ENCODE data around the gene FASTK. TPM values are rescaled to one million over a fixed set of nuclear protein-coding genes. Genes with fewer than 3 reads are reported as not detected.
"Not testable (repeated sequence)": the region's sequence is repeated elsewhere in the genome, so short reads cannot be mapped to it uniquely, and the experiment has no call there.

FASTK gene
- total RNA-seq, 1 donor = 87.6 TPM

DNA sequence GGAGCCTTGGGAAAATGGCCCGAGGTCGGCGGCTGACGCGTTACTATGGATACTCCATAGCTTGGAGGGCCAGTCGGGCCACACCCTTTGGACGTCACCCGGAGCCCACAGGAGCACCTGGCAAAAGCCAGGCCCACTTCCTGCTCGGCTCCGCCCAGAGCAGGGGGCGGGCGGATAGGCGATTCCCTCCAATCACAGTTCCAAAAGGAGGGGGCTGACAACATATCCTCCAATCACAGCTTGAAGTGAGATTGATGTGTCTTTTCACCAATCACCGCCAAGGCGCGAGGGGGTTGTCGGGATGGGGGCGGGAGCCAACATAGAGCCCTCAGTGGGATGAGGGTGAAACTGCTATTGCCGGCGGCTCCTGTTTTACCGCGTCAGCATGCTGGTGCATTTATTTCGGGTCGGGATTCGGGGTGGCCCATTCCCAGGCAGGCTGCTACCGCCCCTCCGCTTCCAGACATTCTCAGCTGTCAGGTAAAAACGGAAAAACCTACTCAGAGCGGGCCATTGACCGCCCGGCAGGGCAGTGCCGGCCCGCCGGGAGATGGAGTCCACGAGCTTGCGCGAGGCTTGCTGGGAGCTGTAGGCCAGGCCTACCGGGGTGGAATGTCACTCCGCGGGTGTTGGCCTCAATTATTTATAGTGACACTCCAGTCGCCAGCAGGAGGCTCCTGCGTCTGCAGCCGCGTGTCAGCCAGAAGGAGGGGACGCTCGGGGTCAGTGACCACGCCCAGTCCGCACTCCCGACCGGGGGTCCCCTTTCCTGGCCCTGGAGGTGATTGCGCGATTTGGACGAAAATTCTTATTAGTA, 52.3 kb downstream of the FASTK start, which contains the start of gene ABCB8:
TSS of gene ABCB8 (plus strand) at position 320 of the 817 bp plus-strand sequence. CDS start at position 386, 66 bp downstream.
- no peaks in the 10 kb centered on the region for H3K36me3 ChIP-seq (ENCODE audit: insufficient read depth, low read length)
- peak within 1 kb of the TSS; percentile 92 for H2AFZ ChIP-seq (ENCODE audit: low read length)
- TF ChIP-seq, protein P1, sequence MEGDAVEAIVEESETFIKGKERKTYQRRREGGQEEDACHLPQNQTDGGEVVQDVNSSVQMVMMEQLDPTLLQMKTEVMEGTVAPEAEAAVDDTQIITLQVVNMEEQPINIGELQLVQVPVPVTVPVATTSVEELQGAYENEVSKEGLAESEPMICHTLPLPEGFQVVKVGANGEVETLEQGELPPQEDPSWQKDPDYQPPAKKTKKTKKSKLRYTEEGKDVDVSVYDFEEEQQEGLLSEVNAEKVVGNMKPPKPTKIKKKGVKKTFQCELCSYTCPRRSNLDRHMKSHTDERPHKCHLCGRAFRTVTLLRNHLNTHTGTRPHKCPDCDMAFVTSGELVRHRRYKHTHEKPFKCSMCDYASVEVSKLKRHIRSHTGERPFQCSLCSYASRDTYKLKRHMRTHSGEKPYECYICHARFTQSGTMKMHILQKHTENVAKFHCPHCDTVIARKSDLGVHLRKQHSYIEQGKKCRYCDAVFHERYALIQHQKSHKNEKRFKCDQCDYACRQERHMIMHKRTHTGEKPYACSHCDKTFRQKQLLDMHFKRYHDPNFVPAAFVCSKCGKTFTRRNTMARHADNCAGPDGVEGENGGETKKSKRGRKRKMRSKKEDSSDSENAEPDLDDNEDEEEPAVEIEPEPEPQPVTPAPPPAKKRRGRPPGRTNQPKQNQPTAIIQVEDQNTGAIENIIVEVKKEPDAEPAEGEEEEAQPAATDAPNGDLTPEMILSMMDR (IDR thresholded peaks at IDR 0.05; ENCODE audit: extremely low read depth, low read depth, low read length) = peak; percentile 39
- H3K4me3 ChIP-seq (ENCODE audit: insufficient read depth, low read length) = peak within 1 kb of the TSS; percentile 90
- peaks cover 14% of the 10 kb centered on the region for H3K79me2 ChIP-seq (ENCODE audit: insufficient read depth, low read length)
- H3K4me2 ChIP-seq (ENCODE audit: insufficient read depth, low read length) = peak within 1 kb of the TSS; percentile 95
- peak; percentile 100 for DNase-seq (ENCODE audit: insufficient read length, low spot score, missing footprints)
- peak within 1 kb of the TSS; percentile 70 for H3K27ac ChIP-seq (ENCODE audit: low read depth, low read length)
- H3K4me1 ChIP-seq (ENCODE audit: insufficient read depth, low read length) = peaks cover 8% of the 10 kb centered on the region
- no peaks in the 10 kb centered on the region for H4K20me1 ChIP-seq (ENCODE audit: insufficient read depth, low read length)
- H3K9me3 ChIP-seq (ENCODE audit: low read depth, low read length) = no peaks in the 10 kb centered on the region
- peaks cover 11% of the 10 kb centered on the region for H3K27me3 ChIP-seq (ENCODE audit: insufficient read depth, low read length)

GRCh38 chr7:151027728-151028130, 52.9 kb downstream of the FASTK start:
- not testable (repeated sequence) for DNase-seq (ENCODE audit: insufficient read length, low spot score, missing footprints); H3K36me3 ChIP-seq (ENCODE audit: insufficient read depth, low read length); H4K20me1 ChIP-seq (ENCODE audit: insufficient read depth, low read length); H3K9me3 ChIP-seq (ENCODE audit: low read depth, low read length); H3K4me1 ChIP-seq (ENCODE audit: insufficient read depth, low read length)
- Histone ChIP-seq H3K4me2 (ENCODE audit: insufficient read depth, low read length) (peak overlapping the region; percentile 95), H3K4me3 (ENCODE audit: insufficient read depth, low read length) (peak overlapping the region; percentile 90), H3K79me2 (ENCODE audit: insufficient read depth, low read length) (peaks cover 14% of the 10 kb centered on the region), H3K27ac (ENCODE audit: low read depth, low read length) (peak overlapping the region; percentile 46), H3K27me3 (ENCODE audit: insufficient read depth, low read length) (peaks cover 17% of the 10 kb centered on the region), H2AFZ (ENCODE audit: low read length) (peak overlapping the region; percentile 92)

DNA sequence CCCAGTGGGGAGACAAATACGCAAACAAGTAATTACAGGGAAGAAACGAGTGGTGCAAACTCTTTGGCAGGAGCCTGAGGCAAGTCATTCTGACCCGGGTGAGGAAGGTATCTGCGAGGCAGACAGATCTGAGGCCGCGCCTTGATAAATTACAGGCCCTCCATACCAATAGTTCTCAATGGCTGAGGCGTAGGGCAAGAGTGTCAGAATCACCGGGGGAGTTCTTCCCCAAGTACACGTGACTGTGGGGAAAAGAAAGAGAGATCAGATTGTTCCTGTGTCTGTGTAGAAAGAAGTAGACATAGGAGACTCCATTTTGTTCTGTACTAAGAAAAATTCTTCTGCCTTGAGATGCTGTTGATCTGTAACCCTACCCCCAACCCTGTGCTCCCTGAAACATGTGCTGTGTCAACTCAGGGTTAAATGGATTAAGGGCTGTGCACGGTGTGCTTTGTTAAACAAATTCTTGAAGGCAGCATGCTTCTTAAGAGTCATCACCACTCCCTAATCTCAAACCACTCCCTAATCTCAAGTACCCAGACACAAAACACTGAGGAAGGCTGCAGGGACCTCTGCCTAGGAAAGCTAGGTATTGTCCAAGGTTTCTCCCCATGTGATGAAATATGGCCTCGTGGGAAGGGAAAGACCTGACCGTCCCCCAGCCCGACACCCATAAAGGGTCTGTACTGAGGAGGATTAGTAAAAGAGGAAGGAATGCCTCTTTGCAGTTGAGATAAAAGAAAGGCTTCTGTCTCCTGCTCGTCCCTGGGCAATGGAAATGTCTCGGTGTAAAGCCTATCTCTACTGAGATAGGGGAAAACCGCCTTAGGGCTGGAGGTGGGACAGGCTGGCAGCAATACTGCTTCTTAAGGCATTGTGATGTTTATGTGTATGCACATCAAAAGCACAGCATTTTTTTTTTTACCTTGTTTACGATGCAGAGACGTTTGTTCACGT, 53.6 kb downstream of the FASTK start:
- H3K4me2 ChIP-seq (ENCODE audit: insufficient read depth, low read length) = peak overlapping the region; percentile 95
- peaks cover 12% of the 10 kb centered on the region for H3K79me2 ChIP-seq (ENCODE audit: insufficient read depth, low read length)
- H3K4me3 ChIP-seq (ENCODE audit: insufficient read depth, low read length) = peak overlapping the region; percentile 90
- not testable (repeated sequence) for H4K20me1 ChIP-seq (ENCODE audit: insufficient read depth, low read length); H3K36me3 ChIP-seq (ENCODE audit: insufficient read depth, low read length); DNase-seq (ENCODE audit: insufficient read length, low spot score, missing footprints); H3K4me1 ChIP-seq (ENCODE audit: insufficient read depth, low read length); H3K27ac ChIP-seq (ENCODE audit: low read depth, low read length); H3K9me3 ChIP-seq (ENCODE audit: low read depth, low read length)
- peak overlapping the region; percentile 92 for H2AFZ ChIP-seq (ENCODE audit: low read length)
- H3K27me3 ChIP-seq (ENCODE audit: insufficient read depth, low read length) = peaks cover 19% of the 10 kb centered on the region

Other genes with a start within 250 kb of the FASTK start
- not detected in 2 replicates for gene AOC1, start 228.3 kb downstream of the FASTK start, total RNA-seq
- gene KCNH2, start 102.5 kb downstream of the FASTK start, total RNA-seq = not detected in 2 replicates
- not detected in 2 replicates for gene NOS3, start 89.8 kb downstream of the FASTK start, total RNA-seq
- not detected in 2 replicates for gene ATG9B, start 56.3 kb downstream of the FASTK start, total RNA-seq
- 32.6 and 35.1 TPM in 2 replicates for gene ABCB8, start 52.4 kb downstream of the FASTK start, total RNA-seq
- gene ASIC3, start 32.3 kb downstream of the FASTK start, total RNA-seq = under 0.01 and 0.29 TPM in 2 replicates
- gene CDK5, start 22.9 kb downstream of the FASTK start, total RNA-seq = 15.9 and 17.0 TPM in 2 replicates
- gene SLC4A2, start 21.2 kb downstream of the FASTK start, total RNA-seq = 52.2 and 61.5 TPM in 2 replicates
- gene TMUB1, start 2.7 kb upstream of the FASTK start, total RNA-seq = 17.4 and 18.1 TPM in 2 replicates
- 39.8 and 45.7 TPM in 2 replicates for gene AGAP3, start 5.7 kb upstream of the FASTK start, total RNA-seq
- not detected in 2 replicates for gene GBX1, start 86.9 kb upstream of the FASTK start, total RNA-seq
- not detected in 2 replicates for gene ASB10, start 106.4 kb upstream of the FASTK start, total RNA-seq
- not detected in 2 replicates for gene H2BK1, start 129.7 kb upstream of the FASTK start, total RNA-seq
- 55.1 and 65.9 TPM in 2 replicates for gene ABCF2, start 146.4 kb upstream of the FASTK start, total RNA-seq
- gene CHPF2, start 151.7 kb upstream of the FASTK start, total RNA-seq = 77.5 and 83.2 TPM in 2 replicates
- 37.4 and 40.2 TPM in 2 replicates for gene SMARCD3, start 167.9 kb upstream of the FASTK start, total RNA-seq